Right lobe of liver (tissue), 6 donors: ENCODE measurements around the gene SHISA7. TPM values are rescaled to one million over a fixed set of nuclear protein-coding genes. Genes with fewer than 3 reads are reported as not detected.

Experiments used
- ATAC-seq, 4 donors: fragments of 200-7000 bp; cut with Tn5 transposase; one replicate each; pipeline ENCODE4 v1.9.1; 2020; ENCODE audit warnings: mild to moderate bottlenecking in 4 of 4, moderate library complexity in 4 of 4
- DNase-seq, 3 donors: peaks; one replicate each; pipeline ENCODE4 v3.0.0-alpha.2; 2020
- H3K27ac ChIP-seq, 3 donors: fragments of 200-600 bp; one replicate each; pipeline ENCODE4 v1.8.0; 2022
- H3K27me3 ChIP-seq, 2 donors: fragments of 200-600 bp; one replicate each; pipeline ENCODE4 v1.8.0; 2022
- H3K36me3 ChIP-seq, 4 donors: fragments of 200-600 bp; sonication (generic) in 1 of 4; one replicate each; pipeline versions ENCODE4 v1.5.1 to v1.8.0; 2017 to 2022; ENCODE audit warnings: control low read depth in 1 of 4
- H3K4me1 ChIP-seq, 4 donors: fragments of 200-600 bp; sonication (generic) in 1 of 4; one replicate each; pipeline versions ENCODE4 v1.5.1 to v1.8.0; 2017 to 2022; ENCODE audit warnings: control low read depth in 1 of 4
- H3K4me3 ChIP-seq, 3 donors: fragments of 200-600 bp; one replicate each; pipeline ENCODE4 v1.8.0; 2022
- H3K9me3 ChIP-seq, 4 donors: fragments of 200-600 bp; sonication (generic) in 1 of 4; one replicate each; pipeline versions ENCODE4 v1.5.1 to v1.8.0; 2017 to 2022; ENCODE audit warnings: control low read depth in 1 of 4
- CTCF ChIP-seq, 4 donors: fragments of 200-600 bp in 3 of 4; fragments of 450-650 bp in 1 of 4; IDR thresholded peaks; one replicate each; pipeline versions ENCODE4 v1.5.1 to v1.8.0; 2016 to 2022; ENCODE audit warnings: antibody characterized with exemption in 4 of 4, mild to moderate bottlenecking in 2 of 4
- POLR2A ChIP-seq: fragments of 450-650 bp; IDR thresholded peaks from one replicate; pipeline ENCODE4 v1.6.1; 2017; ENCODE audit warnings: antibody characterized with exemption, mild to moderate bottlenecking
- WGBS: methylation state at CpG from one replicate; pipeline ENCODE4 v1.1.6; 2018; ENCODE audit warnings: low coverage, low lambda C conversion rate; ENCODE audit not compliant: insufficient coverage; ENCODE audit errors: missing lambda C conversion rate; 5-methylcytosine and 5-hydroxymethylcytosine counted together
- intact Hi-C, 2 donors: fragments of 100-400 bp; cut with DNase I; formaldehyde crosslinking; loops; one replicate each; pipeline versions ENCODE4 v1.11.2 to v1.14.1; 2022
- total RNA-seq, 6 experiments: library from RNA; depleted of rRNA in 2 of 6; stranded (reverse); fragments of >200 nt in 2 of 6; fragmentation: NEBNext Ultra II Directional in 3 of 6; extraction: Animal tissue kit (Norgen Biotek cat#: 25700) in 3 of 6; gene quantifications; one replicate each; pipeline versions ENCODE4 v1.1.0 to v1.2.4, GENCODE V29; 2016 to 2023
- donor health status: DM: no; HTN: yes; CAD: no.
- donor health status: DM: no; HTN: no; CAD: no.
- donor health status: DM: no; HTN: no; CAD: no.
- donor health status: DM: no; HTN: yes; CAD: no.
- donor health status: DM: no; HTN: yes; CAD: no.

SHISA7 gene
- total RNA-seq, 6 experiments from 2014 or later = 0.04 TPM; not detected in 5

- Histone ChIP-seq H3K4me1 (no peaks in the 10 kb centered on the region), H3K27me3 (peaks cover 0 to 17% of the 10 kb centered on the region in 2 donors), H3K4me3 (no peak overlapping the region), H3K9me3 (no peaks in the 10 kb centered on the region), H3K36me3 (no peaks in the 10 kb centered on the region), H3K27ac (no peak overlapping the region)
- no peak for TF ChIP-seq CTCF (IDR thresholded peaks at IDR 0.05)
- TF ChIP-seq POLR2A = no peak
- intact Hi-C loops = no loop called here
- ATAC-seq (no peak), DNase-seq (no peak)
- WGBS = 21% methylated on average over 5 of the region's 8 CpGs
These were observed 6.3 kb downstream of the SHISA7 start for GRCh38 chr19:55436847-55437246.

- WGBS = 73% methylated on average over 3 of the region's 4 CpGs
- H3K27ac ChIP-seq = no peak overlapping the region
- no peak overlapping the region for H3K4me3 ChIP-seq
- intact Hi-C loops = no loop called here
- TF ChIP-seq POLR2A (no peak), CTCF (IDR thresholded peaks at IDR 0.05) (no peak)
- H3K9me3 ChIP-seq = no peaks in the 10 kb centered on the region
- no peaks in the 10 kb centered on the region for H3K36me3 ChIP-seq
- no peaks in the 10 kb centered on the region for H3K4me1 ChIP-seq
- ATAC-seq (no peak), DNase-seq (no peak)
- peaks cover 0 to 10% of the 10 kb centered on the region in 2 donors for H3K27me3 ChIP-seq
These were observed 8.1 kb downstream of the SHISA7 start for GRCh38 chr19:55435020-55435419.

GRCh38 chr19:55434356-55434919, 8.7 kb downstream of the SHISA7 start:
- peaks cover 0 to 10% of the 10 kb centered on the region in 2 donors for H3K27me3 ChIP-seq

GRCh38 chr19:55433292-55433691, 9.8 kb downstream of the SHISA7 start:
- DNase-seq (no peak), ATAC-seq (no peak)
- Histone ChIP-seq H3K27me3 (peaks cover 0 to 10% of the 10 kb centered on the region in 2 donors), H3K4me3 (no peak overlapping the region), H3K27ac (no peak overlapping the region), H3K4me1 (no peaks in the 10 kb centered on the region), H3K9me3 (no peaks in the 10 kb centered on the region), H3K36me3 (no peaks in the 10 kb centered on the region)
- WGBS = no CpG with 5 or more reads among the region's 48 CpGs
- intact Hi-C loops = no loop called here
- TF ChIP-seq CTCF (IDR thresholded peaks at IDR 0.05) (no peak), POLR2A (no peak)

More at GRCh38 chr19:55434356-55434919, 8.7 kb downstream of the SHISA7 start:
- no peak for TF ChIP-seq POLR2A
- no peak for TF ChIP-seq CTCF (IDR thresholded peaks at IDR 0.05)
- Histone ChIP-seq H3K4me1 (no peaks in the 10 kb centered on the region), H3K9me3 (no peaks in the 10 kb centered on the region), H3K27ac (no peak overlapping the region), H3K36me3 (no peaks in the 10 kb centered on the region), H3K4me3 (no peak overlapping the region)
- DNase-seq (no peak), ATAC-seq (no peak)
- intact Hi-C loops = no loop called here
- WGBS = 62% methylated on average over 4 of the region's 4 CpGs
